HG03139 (cell line): ENCODE measurements around the gene RNASE7.

ENCODE experiments used
- ATAC-seq: cut with Tn5 transposase; IDR thresholded peaks from one replicate; pipeline ENCODE4 v1.9.1; 2021; ENCODE audit not compliant: unreplicated experiment

The RNASE7 gene

GRCh38 chr14:21084998-21085853 is 43.1 kb downstream of the RNASE7 start:
- ATAC-seq, result no peak

GRCh38 chr14:21086908-21087293 is 44.7 kb downstream of the RNASE7 start:
- ATAC-seq, result no peak

- peak; percentile 49 for ATAC-seq
Observed at GRCh38 chr14:21087294-21088091, 45.3 kb downstream of the RNASE7 start.

- no peak for ATAC-seq
Observed at GRCh38 chr14:21088687-21089086, 46.5 kb downstream of the RNASE7 start.

GRCh38 chr14:21089271-21089670 is 47.1 kb downstream of the RNASE7 start:
- ATAC-seq, result no peak

- no peak for ATAC-seq
Observed at GRCh38 chr14:21089877-21090193, 47.7 kb downstream of the RNASE7 start.

GRCh38 chr14:21090194-21090939 is 48.2 kb downstream of the RNASE7 start:
- no peak for ATAC-seq

- no peak for ATAC-seq
Observed at GRCh38 chr14:21090940-21091663, 48.9 kb downstream of the RNASE7 start.

- no peak for ATAC-seq
Observed at GRCh38 chr14:21091821-21092272, 49.7 kb downstream of the RNASE7 start.

GRCh38 chr14:21092273-21093011 is 50.3 kb downstream of the RNASE7 start:
- no peak for ATAC-seq

- no peak for ATAC-seq
Observed at GRCh38 chr14:21093018-21093417, 50.9 kb downstream of the RNASE7 start.
